ENCODE data around the gene AUTS2.

AUTS2 gene

DNA sequence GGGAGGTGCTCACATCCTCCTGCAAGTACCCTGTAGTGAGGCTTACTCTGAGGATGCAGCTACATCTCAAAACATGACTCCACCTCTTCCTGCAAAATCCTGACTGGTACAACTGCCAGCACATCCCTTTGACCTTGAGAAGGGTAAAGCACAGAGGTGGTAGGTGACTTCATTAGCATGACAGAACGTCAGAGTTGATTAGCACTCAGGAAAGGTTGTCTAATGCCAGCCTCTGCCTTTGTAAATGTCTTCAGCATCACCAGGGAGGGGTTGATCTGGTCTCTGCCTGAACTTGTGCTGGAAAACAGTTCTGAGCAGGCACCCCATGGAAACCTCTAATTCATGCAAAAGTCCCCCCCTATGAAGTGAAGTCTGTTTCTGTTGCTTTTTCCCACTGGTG, 942.4 kb downstream of the AUTS2 start:
- no peak for DNase-seq

DNA sequence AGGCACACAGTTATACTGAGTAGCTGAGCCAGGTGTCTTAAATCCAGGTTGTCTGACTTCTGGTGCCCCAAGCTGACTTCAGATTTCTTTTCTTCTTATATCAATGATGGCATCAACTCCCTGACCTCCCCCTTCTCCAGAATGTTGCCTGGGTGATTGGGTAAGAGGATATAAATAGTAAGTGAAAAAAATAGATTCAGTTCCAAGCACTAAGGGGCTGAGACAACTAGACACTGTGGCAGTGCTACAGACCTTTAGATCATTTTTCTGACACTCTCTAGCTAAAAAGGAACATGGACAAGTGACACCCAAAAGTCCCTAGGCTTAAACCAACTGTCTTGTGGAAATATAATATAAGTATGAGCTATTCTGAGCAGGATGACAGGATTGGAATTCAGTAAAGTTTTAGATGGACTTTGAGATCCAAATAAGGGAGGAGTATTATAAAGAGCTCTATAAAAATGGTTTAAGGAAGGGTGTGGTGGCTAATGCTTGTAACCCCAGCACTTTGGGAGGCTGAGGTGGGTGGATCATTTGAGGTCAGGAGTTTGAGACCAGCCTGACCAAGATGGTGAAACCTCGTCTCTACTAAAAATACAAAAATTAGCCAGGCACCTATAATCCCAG, 944.6 kb downstream of the AUTS2 start:
- no peak for DNase-seq

DNA sequence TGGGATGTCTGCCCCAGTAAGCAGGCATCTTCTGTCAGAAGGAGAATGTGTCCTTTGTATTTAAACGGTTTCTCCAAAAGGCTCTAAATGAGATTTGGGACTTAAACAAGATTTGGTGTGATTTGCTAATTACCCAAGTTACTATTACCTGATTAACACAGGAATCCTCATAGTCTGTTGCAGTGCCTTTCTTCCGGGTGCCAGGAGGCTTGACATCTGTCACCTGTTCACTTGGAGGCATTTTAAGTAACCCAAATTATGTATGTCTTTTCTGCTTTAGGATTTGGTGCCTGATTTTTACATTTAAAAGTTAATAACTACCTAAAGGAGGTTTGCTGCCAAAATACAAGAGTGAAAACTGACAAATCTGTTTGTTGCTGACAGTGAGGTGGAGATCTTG, 945.7 kb downstream of the AUTS2 start:
- DNase-seq: no peak

DNA sequence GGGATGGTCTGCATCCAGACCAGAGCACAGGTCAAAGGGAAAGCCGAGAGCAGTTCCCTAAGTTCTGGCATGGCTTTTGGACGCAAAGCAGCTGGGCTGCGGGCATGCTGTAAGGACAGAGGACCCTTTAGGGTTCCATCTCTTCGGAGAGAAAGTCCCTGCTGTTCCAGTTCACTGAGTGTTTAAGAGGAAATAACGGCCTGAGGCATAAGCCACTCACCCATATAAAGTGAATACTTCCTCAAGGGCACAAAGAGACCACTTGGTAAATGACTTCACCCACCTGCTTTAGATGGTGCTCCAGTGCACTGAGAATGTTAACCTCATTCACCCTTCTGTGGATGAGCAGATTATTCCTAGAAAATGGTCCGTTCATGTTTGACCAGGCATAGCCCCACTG, 946.9 kb downstream of the AUTS2 start:
- no peak for DNase-seq

DNA sequence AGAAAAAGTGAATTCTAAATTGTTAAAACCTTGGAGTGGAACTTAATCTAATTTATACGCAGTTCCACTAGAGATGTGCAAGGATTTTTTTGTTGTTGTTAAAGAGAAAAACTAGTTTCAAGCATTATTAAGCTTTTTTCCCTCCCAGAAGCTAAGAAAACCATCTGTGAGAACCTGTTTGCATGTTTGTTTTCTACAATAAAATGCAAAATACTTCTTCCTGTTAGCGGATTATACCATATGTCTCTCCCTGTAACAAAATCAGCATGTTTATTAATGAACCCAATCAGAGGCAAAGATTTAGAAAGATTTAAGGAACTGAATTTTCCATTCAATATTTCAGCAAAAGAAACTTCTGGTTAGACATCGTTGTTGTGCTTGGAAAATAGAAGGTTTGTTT, 953.9 kb downstream of the AUTS2 start:
- no peak for DNase-seq

DNA sequence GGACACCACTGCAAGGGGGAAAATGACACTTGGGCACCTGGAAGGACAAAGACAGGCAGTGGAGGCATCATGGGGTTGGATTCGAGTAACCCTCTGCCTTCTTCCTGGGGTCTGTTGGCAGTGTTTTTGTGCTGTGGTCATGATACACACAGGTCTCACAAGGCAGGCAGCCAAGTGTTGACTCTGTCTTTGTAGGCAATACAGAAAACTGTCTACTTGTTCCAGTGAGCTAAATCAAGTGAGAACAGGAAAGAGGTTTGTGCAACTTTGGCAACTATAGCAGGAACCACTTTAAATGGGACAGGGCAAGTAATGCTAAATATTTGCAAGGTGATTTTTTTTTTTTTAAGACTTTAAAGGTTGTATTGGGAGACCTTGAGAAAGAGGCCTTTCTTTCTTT, 955.1 kb downstream of the AUTS2 start:
- DNase-seq: no peak

DNA sequence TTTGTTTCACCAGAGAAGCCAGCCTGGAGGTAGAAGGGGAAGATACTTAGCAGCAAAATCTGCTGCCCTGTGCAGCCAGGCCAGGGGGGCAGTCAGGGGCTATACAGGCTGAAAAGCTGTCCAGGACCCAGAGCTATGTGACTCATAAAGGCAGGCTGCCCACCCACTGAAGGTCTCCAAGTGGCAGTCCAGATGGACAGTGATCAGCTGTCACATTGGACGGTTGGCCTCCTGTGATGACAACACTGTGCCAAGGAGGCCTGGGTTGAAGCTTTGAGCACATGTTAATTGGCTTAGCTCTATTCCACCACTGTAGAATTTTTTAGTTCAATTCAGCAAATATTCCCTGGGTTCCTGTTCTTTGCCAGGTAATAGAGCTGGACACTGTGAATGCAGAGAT, 956.4 kb downstream of the AUTS2 start:
- DNase-seq: no peak

DNA sequence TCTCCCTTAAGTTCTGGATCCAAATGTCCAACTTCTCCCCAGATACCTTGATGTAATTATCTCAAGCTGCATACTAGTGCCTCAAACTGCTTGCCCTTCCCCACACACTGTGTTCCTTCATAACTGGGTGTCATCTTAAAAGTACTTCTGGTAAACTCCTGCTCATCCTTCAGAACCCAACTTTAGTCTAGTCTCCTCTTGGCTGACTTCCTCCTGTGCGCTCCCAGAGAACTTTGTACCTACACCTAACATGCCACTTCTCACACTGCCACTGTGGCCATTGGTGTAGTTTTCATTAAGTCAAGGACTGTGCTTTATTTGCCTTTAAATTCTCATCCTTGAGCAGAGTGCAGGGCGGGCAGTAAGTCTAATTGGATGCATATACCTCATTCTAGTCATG, 958.5 kb downstream of the AUTS2 start:
- DNase-seq: no peak

DNA sequence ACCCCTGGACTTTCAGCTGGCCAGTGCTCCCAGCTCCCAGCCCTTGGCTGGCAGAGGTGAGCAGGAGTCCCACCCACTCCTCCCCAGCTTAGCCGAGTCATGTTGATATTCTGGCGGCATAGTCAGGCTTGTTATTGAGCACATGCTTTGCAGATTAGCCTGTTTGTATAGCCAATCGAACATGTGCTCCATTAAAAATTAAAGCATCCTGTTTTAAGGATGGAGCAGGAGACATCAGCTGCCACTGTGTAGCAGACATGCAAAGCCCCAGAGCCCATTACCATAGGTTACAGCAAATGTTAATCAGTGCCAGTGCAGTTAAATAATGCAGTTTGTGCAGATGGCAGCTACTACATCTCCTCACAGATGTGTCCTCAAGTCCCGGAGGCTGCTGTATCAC, 959.1 kb downstream of the AUTS2 start:
- no peak for DNase-seq

DNA sequence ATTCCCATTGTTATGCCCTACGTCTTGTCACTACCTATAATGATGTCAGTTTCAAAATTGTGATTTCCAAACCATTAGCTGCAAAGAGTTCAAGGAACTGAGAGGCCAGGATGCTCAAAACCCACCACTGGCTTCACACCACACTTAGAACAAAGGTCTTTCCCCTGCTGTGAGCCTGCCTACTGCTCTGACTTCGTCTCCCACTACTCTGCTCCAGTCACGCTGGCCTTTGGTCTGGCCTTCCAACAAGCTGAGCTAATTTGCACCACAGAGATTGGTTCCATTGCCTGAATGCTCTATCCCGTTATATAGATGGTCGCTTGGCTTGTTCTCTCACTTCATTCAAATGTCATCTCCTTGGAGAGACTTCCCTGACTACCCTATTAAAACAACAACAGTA, 961.5 kb downstream of the AUTS2 start:
- no peak for DNase-seq

DNA sequence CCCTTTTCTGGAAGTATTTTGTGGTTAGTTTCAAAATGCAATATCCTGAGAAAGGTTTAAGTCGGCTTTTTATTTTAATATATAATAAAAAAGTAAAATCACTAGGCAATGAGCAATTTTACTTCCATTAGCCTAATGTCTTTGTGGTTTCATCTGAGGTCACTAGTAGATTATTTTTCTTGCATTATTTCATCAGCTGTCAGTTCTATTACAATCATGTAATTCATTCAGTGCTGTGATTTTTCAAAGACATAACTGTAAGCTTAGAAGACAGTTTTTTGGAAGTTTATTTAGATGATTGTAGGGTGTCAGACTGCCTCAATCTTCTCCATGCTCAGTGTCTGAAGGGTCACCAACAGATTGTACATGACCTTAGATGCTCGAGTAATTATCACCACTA, 965.7 kb downstream of the AUTS2 start:
- DNase-seq: no peak

DNA sequence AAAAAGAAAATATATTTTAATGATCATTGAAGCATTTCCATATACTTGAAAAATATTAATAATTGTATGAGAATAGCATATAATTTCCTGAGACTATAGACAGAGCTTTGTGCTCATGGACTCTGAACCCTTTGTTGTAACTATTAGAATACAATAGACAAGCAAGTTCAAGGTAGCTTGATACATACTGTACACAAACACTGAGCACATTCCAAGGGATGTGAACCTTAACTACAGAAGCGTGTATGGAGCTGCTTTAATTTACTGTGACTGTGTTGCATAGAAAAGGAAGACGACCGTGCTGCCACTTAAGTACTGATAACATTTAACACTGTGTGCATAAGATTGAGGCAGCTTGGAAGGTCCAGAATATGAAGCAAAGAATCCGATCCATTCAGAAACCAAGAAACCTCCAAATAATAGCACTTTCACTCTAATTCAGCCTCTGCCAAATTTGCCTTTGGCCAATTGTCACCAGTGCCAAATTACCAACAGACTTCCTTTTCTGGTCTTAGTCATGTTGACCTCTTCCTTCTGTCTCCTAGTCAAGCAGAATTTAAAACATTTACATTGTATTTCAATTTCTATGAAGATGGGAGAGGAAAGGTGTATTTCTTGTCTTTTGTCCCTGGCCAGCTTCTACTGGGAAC, 967.6 kb downstream of the AUTS2 start:
- DNase-seq: no peak

DNA sequence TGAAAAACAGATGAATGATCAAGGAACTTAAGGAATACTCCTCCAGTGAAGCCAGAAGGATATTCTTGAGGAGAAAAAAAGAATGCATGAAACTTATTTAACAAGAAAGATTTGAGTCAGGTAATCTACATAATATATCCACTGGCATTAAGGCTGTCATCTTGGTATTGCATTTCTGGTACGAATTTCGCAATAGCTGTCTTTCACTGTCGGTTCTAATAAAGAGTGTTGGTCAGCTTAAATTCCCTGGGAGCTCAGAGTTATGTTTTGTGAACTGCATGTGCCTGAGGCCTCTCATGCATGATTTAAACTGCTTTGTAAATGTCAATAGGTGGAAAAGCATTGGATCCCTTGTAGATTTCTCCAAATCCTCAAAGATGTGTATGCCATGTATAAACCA, 968.4 kb downstream of the AUTS2 start:
- DNase-seq: no peak

DNA sequence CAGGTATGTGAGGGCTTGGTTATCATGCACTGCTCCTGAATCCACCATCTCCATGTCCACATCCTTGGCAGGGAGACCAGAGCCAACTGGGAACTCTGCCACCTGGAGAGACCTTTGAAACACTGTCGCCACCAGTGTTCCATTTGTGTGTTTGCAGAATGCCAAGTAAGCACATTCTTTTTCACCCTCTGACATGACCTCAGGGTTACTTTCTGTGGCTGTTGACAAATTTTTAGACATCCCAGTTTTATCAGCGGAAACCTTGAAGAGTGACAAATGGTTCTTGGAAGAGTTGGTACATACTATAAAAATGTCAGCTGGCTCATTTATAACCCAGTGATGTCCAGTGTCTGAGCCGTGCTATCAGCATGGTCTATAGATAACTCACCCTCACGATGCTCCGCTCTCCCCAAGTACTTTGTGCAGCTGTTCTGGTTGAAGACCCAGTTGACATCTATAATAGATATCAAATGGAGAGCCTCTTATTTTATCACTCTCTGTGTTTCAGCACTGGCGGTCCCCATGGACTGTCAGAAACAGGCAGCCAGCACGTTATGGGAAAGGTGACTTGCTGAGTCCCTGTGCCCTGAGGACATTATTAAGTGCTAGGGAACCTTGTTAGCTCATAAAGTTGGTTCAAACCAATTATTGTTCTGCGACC, 970.5 kb downstream of the AUTS2 start:
- no peak for DNase-seq

DNA sequence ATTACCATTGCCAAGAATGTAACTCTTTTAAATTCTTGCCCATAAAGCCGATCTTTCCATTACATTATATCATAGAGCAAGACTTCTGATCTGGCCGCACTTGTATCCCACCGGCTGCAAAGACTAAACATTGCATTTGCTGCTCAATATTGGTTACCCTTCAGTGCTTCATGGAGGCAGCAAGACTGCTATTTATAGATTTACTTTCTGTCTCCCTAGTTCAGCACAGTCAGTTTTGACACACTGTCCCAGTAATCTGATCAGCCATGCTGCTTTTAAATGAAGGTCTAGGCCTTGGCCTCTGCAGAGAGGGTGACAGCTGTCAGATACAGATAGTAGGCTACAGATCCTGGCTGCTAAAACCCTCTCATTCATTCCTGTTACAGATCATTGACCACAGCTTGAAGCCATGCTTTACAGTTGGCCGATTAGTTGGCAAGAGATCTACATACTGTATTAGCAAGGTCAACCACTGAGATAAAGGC, 971.1 kb downstream of the AUTS2 start:
- no peak for DNase-seq

DNA sequence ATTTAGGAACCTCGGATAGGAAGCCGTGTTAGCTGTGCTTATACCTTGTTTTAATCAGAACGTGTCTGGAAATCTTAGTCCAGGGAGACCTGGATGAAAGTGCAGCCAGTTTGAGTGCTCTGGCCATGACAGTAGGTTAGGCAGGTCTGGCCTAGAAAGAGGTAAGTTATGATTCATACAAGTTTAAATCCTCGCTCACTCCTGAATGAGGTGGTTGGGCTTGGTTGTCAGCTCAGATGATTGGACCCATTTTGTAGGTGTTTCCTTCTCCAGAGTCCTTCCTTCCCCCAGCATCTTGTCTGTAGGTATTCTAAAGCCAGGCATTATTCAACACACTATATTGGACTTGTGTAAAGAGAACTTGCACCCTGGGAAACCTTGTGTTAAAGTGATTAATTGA, 971.8 kb downstream of the AUTS2 start:
- DNase-seq: no peak

DNA sequence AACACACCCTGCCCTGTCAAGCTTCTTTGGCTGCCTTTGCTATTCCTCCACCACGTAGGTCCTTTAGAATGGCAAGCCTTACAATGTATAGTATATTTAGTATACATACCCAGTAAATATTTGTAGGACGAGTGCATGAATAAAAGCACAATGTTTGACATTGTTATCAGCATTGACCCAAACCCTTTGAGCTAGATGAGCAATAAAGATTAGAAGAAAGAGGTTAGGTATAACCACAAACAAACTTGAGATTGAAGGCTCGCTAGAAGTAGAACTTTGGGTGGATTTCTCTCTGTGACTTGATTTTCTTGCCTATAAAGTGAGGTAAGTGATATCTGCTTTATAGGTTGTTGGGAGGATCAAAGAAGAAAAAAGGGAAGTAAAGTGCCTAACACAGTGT, 972.7 kb downstream of the AUTS2 start:
- no peak for DNase-seq

DNA sequence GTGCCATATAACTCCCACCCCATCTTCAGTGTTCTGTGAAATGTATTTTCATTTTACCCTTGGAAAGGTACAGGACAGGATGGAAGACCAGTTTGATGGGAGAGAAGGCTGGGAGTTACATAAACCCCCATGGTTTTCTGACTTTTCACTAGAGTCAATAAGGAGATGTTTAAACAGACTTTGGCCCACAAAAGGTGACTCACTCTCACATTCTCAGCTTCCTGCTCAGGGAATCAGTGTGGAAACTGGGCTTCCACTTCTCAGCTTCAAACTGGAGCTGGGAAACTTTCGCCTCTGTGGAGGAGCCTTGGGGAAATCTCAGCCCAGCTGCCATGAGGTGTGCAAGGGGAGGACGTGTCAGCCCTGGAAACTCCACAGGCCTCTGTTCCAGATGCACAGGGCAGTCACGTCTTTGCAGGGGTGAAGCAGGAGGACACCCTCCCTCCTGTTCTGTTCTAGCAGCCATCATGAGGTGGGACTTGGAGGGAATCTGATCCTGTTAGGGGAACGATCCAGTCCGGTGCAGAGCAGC, 973.2 kb downstream of the AUTS2 start:
- no peak for DNase-seq

DNA sequence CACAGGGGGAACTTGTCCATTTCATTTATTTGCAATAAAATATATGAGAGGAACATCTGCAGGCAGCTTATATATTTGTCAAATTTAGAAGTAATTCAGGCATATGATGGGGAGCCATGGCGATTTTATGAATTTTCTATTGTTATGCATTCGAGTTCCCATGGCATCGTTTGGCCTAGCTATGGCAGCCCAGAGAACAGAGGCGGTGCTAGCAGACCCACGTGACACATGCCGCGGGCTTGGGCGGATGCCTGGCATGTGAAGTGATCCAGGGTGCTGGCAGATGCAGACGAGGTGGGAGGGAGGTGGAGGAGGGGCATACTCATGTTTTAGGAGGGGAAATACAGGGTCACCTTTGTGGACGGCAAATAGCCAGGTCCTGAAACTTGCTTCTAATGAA, 973.7 kb downstream of the AUTS2 start:
- no peak for DNase-seq

DNA sequence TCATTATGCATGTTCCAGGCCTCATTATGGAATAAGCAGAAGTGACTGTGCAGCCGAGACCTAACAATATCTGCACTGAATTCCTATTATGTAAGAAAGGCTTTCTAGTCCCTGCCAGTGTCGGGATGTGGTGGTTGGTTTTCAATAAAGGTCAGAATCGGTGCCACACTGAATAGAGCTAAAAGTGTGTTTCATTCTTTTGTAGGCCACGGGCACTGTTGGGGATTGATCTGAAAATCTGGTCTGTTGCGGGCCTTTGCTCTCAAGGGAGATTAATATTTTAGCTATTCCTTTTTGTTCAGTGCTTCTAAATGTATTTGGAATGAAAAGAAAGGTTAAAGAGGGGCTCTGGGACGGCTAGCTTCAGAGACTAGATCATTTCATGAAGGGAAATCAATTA, 974.3 kb downstream of the AUTS2 start:
- DNase-seq: no peak

DNA sequence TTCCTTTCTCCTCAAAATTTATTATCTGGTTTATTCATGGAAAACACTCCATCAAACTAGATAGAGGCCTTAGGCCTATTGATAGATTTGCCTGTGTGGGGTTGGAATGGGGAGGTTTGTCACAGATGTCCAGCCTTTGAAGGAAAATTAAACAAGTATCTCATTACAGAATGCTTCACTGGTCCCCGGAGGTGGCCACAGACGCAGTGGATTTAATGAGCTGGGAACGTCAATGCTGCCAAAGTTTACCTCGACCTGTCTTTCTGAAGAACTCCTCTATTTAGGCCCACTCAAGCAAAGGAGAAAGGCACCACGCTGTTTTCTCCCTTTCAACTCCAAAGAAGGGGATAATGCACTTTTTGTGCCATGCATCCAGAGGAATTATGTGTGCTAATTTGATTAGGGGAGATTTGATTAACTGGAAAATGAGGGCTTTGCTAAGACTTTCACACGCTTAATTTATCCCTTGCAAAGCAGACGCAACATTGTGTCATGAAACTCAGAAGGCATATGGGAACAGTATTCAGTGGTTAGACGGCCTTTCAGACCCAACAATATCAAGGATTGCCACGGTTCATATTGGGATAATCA, 974.9 kb downstream of the AUTS2 start:
- no peak for DNase-seq

DNA sequence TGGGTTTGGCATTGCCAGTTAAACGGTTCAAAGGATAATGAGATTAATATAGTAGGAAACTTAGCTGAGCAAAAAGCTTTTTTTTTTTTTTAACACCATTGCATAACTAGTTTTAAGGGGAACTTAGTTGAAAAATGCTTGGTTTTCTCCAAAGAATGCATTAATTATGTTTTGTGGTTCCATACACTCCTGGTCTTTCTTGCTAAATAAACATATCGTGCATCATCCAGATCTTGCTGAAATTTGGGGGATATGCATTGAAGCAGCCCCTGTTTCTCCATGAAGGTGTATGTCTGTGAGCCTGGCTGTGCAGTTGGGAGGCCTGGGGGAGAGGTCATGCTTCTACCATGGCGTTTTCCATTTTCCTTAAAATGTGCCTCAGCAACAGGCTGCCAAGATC, 975.4 kb downstream of the AUTS2 start:
- no peak for DNase-seq

DNA sequence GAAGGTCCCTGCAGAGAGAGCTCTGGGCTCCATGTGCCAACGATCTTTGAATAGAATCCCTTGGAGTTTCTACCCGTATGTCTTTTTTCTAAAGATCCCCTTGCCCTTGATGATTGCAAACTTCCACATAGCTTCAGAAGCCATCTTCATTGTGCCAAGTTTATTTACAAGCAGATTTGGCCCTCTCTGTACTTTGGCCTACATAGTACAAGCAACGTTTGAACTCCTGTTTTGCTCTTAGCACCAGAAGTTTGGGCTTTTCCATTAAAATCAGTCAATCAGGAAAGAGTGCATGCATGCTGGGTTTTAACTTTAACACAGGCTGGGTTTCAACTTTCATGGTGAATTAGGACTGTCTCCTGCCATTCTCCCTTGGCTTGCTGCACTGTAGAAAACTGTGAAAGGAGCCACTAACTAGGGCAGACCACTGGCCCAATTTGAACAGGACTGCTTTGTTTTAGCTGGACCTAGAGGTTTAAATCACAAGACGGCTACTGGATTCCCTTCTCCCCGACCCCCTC, 976.1 kb downstream of the AUTS2 start:
- no peak for DNase-seq
